GM23338 (cell line): Measurements from ENCODE around the gene VENTX. TPM values are rescaled to one million over a fixed set of nuclear protein-coding genes. Genes with fewer than 3 reads are reported as not detected.

Experiments used
- ATAC-seq: fragments of 200-7000 bp; cut with Tn5 transposase; 3 replicates; pipeline ENCODE4 v1.9.1; 2020
- DNase-seq: peaks from one replicate; pipeline ENCODE4 v3.0.0-alpha.2; 2015; ENCODE audit warnings: low spot score
- H2AFZ ChIP-seq: fragments of 200-600 bp; sonication (generic); 2 replicates; pipeline ENCODE4 v1.8.0; 2016; ENCODE audit warnings: antibody characterized with exemption, mild to moderate bottlenecking, moderate library complexity
- H3F3A ChIP-seq: fragments of 200-600 bp; sonication (generic); replicated peaks from 2 replicates; pipeline ENCODE4 v1.8.0; 2017; ENCODE audit warnings: antibody characterized with exemption, mixed run types, low read depth
- H3K27ac ChIP-seq: fragments of 200-600 bp; sonication (generic); 2 replicates; pipeline ENCODE4 v1.6.1; 2016; ENCODE audit warnings: low read depth
- H3K27me3 ChIP-seq: fragments of 200-600 bp; sonication (generic); 2 replicates; pipeline ENCODE4 v1.8.0; 2016; ENCODE audit warnings: mild to moderate bottlenecking, mixed run types, moderate library complexity; ENCODE audit not compliant: insufficient read depth
- H3K36me3 ChIP-seq: fragments of 200-600 bp; sonication (generic); 2 replicates; pipeline ENCODE4 v1.8.0; 2016; ENCODE audit warnings: mild to moderate bottlenecking; ENCODE audit not compliant: insufficient read depth
- H3K4me1 ChIP-seq: fragments of 200-600 bp; sonication (generic); 2 replicates; pipeline ENCODE4 v1.8.0; 2016; ENCODE audit warnings: mild to moderate bottlenecking, moderate library complexity; ENCODE audit not compliant: insufficient read depth
- H3K4me2 ChIP-seq: fragments of 200-600 bp; sonication (generic); 2 replicates; pipeline ENCODE4 v1.7.1; 2017; ENCODE audit warnings: mixed run types
- H3K4me3 ChIP-seq: fragments of 200-600 bp; sonication (generic); 2 replicates; pipeline ENCODE4 v1.6.1; 2016; ENCODE audit warnings: mixed run types
- H3K79me2 ChIP-seq: fragments of 200-600 bp; sonication (generic); replicated peaks from 2 replicates; pipeline ENCODE4 v1.8.0; 2017; ENCODE audit warnings: mild to moderate bottlenecking; ENCODE audit not compliant: insufficient read depth
- H3K9me2 ChIP-seq: fragments of 200-600 bp; sonication (generic); 2 replicates; pipeline ENCODE4 v1.8.0; 2017; ENCODE audit not compliant: insufficient read depth
- H4K20me1 ChIP-seq: fragments of 200-600 bp; sonication (generic); replicated peaks from 2 replicates; pipeline ENCODE4 v1.8.0; 2017; ENCODE audit warnings: mild to moderate bottlenecking; ENCODE audit not compliant: insufficient read depth
- H3K27ac Mint-ChIP-seq: 2 replicates; pipeline ENCODE4 v1.8.0; 2020; ENCODE audit warnings: inconsistent platforms, mild to moderate bottlenecking, moderate library complexity, mixed read lengths
- H3K27me3 Mint-ChIP-seq: 3 replicates; pipeline ENCODE4 v1.8.0; 2022; ENCODE audit warnings: low read depth, mild to moderate bottlenecking, moderate library complexity, mixed read lengths, inconsistent platforms; ENCODE audit not compliant: insufficient read depth, poor library complexity
- H3K36me3 Mint-ChIP-seq: 3 replicates; pipeline ENCODE4 v1.8.0; 2021; ENCODE audit warnings: low read depth, mild to moderate bottlenecking, inconsistent platforms, moderate library complexity, mixed read lengths
- H3K4me1 Mint-ChIP-seq: 3 replicates; pipeline ENCODE4 v1.8.0; 2020; ENCODE audit warnings: mild to moderate bottlenecking, inconsistent platforms, mixed read lengths
- H3K4me3 Mint-ChIP-seq: 3 replicates; pipeline ENCODE4 v1.8.0; 2021; ENCODE audit warnings: moderate library complexity, mild to moderate bottlenecking, inconsistent platforms, mixed read lengths
- H3K9me3 Mint-ChIP-seq: 3 replicates; pipeline ENCODE4 v1.8.0; 2020; ENCODE audit warnings: moderate library complexity, mild to moderate bottlenecking, inconsistent platforms, mixed read lengths
- CREB1 ChIP-seq: fragments of 250-450 bp; sonication (Bioruptor Pico); IDR thresholded peaks from 2 replicates; pipeline ENCODE4 v1.5.0; 2020; ENCODE audit warnings: low read depth, mild to moderate bottlenecking, moderate library complexity
- EZH2phosphoT487 ChIP-seq: fragments of 200-600 bp; sonication (generic); IDR thresholded peaks from one replicate; pipeline ENCODE4 v1.8.1; 2018; ENCODE audit warnings: antibody characterized with exemption; ENCODE audit not compliant: unreplicated experiment
- JUNB ChIP-seq: IDR thresholded peaks from one replicate; pipeline ENCODE4 v1.6.1; 2016; ENCODE audit warnings: antibody characterized with exemption; ENCODE audit not compliant: unreplicated experiment
- NANOG ChIP-seq: IDR thresholded peaks from 2 replicates; pipeline ENCODE4 v1.6.1; 2016; ENCODE audit warnings: antibody characterized with exemption, borderline replicate concordance
- POLR2AphosphoS5 ChIP-seq: IDR thresholded peaks from 2 replicates; pipeline ENCODE4 v1.6.1; 2016; ENCODE audit warnings: antibody characterized with exemption, low read depth
- REST ChIP-seq: IDR thresholded peaks from one replicate; pipeline ENCODE4 v1.6.1; 2018; ENCODE audit warnings: antibody characterized with exemption; ENCODE audit not compliant: unreplicated experiment
- STAT1 ChIP-seq: IDR thresholded peaks from one replicate; pipeline ENCODE4 v1.6.1; 2016; ENCODE audit warnings: antibody characterized with exemption; ENCODE audit not compliant: unreplicated experiment
- ZNF114 ChIP-seq: fragments of 250-450 bp; sonication (Bioruptor Pico); IDR thresholded peaks from 2 replicates; pipeline ENCODE4 v1.5.0; 2020; ENCODE audit warnings: mild to moderate bottlenecking, moderate library complexity
- ZNF331 ChIP-seq: fragments of 250-450 bp; sonication (Bioruptor Pico); IDR thresholded peaks from 2 replicates; pipeline ENCODE4 v1.5.0; 2020; ENCODE audit warnings: low read depth, mild to moderate bottlenecking, moderate library complexity
- polyA plus RNA-seq: library from polyadenylated mRNA; unstranded; fragments of >200 nt; fragmentation: Nextera tagmentation; extraction: Ambion mirVana; gene quantifications from 2 replicates; pipeline ENCODE4 v1.2.1, GENCODE V29; 2016
- total RNA-seq: library from RNA; depleted of rRNA; stranded (reverse); fragments of >200 nt; shearing (Covaris generic); gene quantifications from 2 replicates; pipeline ENCODE4 v1.2.3, GENCODE V29; 2014
- TF ChIP-seq, protein P1 (sequence below): IDR thresholded peaks from 2 replicates; pipeline ENCODE4 v1.6.1; 2016; ENCODE audit warnings: antibody characterized with exemption
- TF ChIP-seq, protein P2 (sequence below), 2 experiments: fragments of 200-600 bp in 1 of 2; sonication (generic) in 1 of 2; conservative IDR thresholded peaks; 2 replicates each; pipeline versions ENCODE4 v1.5.1 to v1.6.1; 2016 to 2017; ENCODE audit warnings: antibody characterized with exemption in 2 of 2, low read depth in 2 of 2, mild to moderate bottlenecking in 2 of 2, moderate library complexity in 1 of 2

The VENTX gene
- total and polyA plus RNA-seq, 2 experiments from 2014 or later: 4.8 to 8.1 TPM

GRCh38 chr10:133189726-133190125, 47.9 kb upstream of the VENTX start:
- DNase-seq (no peak), ATAC-seq (no peak)
- no peaks in the 10 kb centered on the region for H3K4me1 ChIP-seq
- H2AFZ ChIP-seq: no peak overlapping the region
- H3F3A ChIP-seq: no peaks in the 10 kb centered on the region
- H3K27me3 ChIP-seq: no peaks in the 10 kb centered on the region
- H3K36me3 ChIP-seq: no peaks in the 10 kb centered on the region
- H3K36me3 Mint-ChIP-seq: peaks cover 24% of the 10 kb centered on the region; the same call in 2 of the 3 replicates
- no peak for TF ChIP-seq ZNF114 (CRISPR knock-in tag)
- no peaks in the 10 kb centered on the region for H4K20me1 ChIP-seq
- no peak overlapping the region for H3K27ac Mint-ChIP-seq
- peaks cover 4% of the 10 kb centered on the region for H3K27me3 Mint-ChIP-seq
- no peaks in the 10 kb centered on the region for H3K79me2 ChIP-seq
- H3K9me2 ChIP-seq: no peaks in the 10 kb centered on the region
- H3K27ac ChIP-seq: no peak overlapping the region
- no peak overlapping the region for H3K4me3 ChIP-seq
- no peak overlapping the region for H3K4me3 Mint-ChIP-seq
- H3K4me1 Mint-ChIP-seq: no peaks in the 10 kb centered on the region
- H3K9me3 Mint-ChIP-seq: peaks cover 29% of the 10 kb centered on the region
- no peak overlapping the region for H3K4me2 ChIP-seq

- H3K4me2 ChIP-seq: no peak overlapping the region
- no peak for ATAC-seq
- H4K20me1 ChIP-seq: no peaks in the 10 kb centered on the region
- no peaks in the 10 kb centered on the region for H3K9me2 ChIP-seq
- Mint-ChIP-seq H3K36me3 (peaks cover 22% of the 10 kb centered on the region; the same call in 2 of the 3 replicates), H3K4me1 (no peaks in the 10 kb centered on the region), H3K4me3 (no peak overlapping the region), H3K27me3 (peaks cover 4% of the 10 kb centered on the region), H3K9me3 (peaks cover 29% of the 10 kb centered on the region), H3K27ac (no peak overlapping the region)
- no peak for DNase-seq
- no peaks in the 10 kb centered on the region for H3K79me2 ChIP-seq
- no peak overlapping the region for H2AFZ ChIP-seq
- no peaks in the 10 kb centered on the region for H3K27me3 ChIP-seq
- no peaks in the 10 kb centered on the region for H3K36me3 ChIP-seq
- no peak overlapping the region for H3K4me3 ChIP-seq
- H3K4me1 ChIP-seq: no peaks in the 10 kb centered on the region
- no peaks in the 10 kb centered on the region for H3F3A ChIP-seq
- no peak overlapping the region for H3K27ac ChIP-seq
- TF ChIP-seq JUNB (no peak), STAT1 (no peak), NANOG (no peak), EZH2phosphoT487 (no peak), ZNF331 (CRISPR knock-in tag) (no peak), CREB1 (CRISPR knock-in tag) (no peak), REST (no peak), POLR2AphosphoS5 (no peak), ZNF114 (CRISPR knock-in tag) (no peak)
- TF ChIP-seq, protein P1, sequence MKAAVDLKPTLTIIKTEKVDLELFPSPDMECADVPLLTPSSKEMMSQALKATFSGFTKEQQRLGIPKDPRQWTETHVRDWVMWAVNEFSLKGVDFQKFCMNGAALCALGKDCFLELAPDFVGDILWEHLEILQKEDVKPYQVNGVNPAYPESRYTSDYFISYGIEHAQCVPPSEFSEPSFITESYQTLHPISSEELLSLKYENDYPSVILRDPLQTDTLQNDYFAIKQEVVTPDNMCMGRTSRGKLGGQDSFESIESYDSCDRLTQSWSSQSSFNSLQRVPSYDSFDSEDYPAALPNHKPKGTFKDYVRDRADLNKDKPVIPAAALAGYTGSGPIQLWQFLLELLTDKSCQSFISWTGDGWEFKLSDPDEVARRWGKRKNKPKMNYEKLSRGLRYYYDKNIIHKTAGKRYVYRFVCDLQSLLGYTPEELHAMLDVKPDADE: no peak
- TF ChIP-seq, protein P2, sequence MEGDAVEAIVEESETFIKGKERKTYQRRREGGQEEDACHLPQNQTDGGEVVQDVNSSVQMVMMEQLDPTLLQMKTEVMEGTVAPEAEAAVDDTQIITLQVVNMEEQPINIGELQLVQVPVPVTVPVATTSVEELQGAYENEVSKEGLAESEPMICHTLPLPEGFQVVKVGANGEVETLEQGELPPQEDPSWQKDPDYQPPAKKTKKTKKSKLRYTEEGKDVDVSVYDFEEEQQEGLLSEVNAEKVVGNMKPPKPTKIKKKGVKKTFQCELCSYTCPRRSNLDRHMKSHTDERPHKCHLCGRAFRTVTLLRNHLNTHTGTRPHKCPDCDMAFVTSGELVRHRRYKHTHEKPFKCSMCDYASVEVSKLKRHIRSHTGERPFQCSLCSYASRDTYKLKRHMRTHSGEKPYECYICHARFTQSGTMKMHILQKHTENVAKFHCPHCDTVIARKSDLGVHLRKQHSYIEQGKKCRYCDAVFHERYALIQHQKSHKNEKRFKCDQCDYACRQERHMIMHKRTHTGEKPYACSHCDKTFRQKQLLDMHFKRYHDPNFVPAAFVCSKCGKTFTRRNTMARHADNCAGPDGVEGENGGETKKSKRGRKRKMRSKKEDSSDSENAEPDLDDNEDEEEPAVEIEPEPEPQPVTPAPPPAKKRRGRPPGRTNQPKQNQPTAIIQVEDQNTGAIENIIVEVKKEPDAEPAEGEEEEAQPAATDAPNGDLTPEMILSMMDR (conservative IDR thresholded peaks at IDR 0.05; ENCODE audit: low read depth in 2 of 2): no peak
These were observed 47.4 kb upstream of the VENTX start for GRCh38 chr10:133190225-133190624.
